Esophagus mucosa (tissue), 1 donor: ENCODE measurements around the gene PHF3. TPM values are rescaled to one million over a fixed set of nuclear protein-coding genes. Genes with fewer than 3 reads are reported as not detected.

Source experiments
- total RNA-seq: library from RNA; stranded (reverse); gene quantifications from one replicate; pipeline ENCODE4 v1.2.4, GENCODE V29; 2023
- donor health status: DM: yes; HTN: yes; CAD: no.

Gene PHF3
- total RNA-seq, 1 donor from 2014 or later, result 19.5 TPM

Other genes starting within 250 kb of the PHF3 start
- gene PTP4A1, start 63.3 kb upstream of the PHF3 start, total RNA-seq, result 97.3 TPM